Limb (tissue), 2 donors: ENCODE data around the gene OR4N5.
"Not testable (repeated sequence)": the region's sequence is repeated elsewhere in the genome, so short reads cannot be mapped to it uniquely, and the experiment has no call there.

Experiments used
- DNase-seq, 2 donors: peaks; one replicate each; pipeline ENCODE4 v3.0.0-alpha.2; 2016; ENCODE audit errors: extremely low spot score in 2 of 2

OR4N5 gene, protein sequence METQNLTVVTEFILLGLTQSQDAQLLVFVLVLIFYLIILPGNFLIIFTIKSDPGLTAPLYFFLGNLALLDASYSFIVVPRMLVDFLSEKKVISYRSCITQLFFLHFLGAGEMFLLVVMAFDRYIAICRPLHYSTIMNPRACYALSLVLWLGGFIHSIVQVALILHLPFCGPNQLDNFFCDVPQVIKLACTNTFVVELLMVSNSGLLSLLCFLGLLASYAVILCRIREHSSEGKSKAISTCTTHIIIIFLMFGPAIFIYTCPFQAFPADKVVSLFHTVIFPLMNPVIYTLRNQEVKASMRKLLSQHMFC

GRCh38 chr14:20138520-20138919 is at the start of gene OR4N5:
Gene OR4N5, plus strand, starts transcription at chr14:20138820. Its CDS starts 4,916 bp downstream, at chr14:20143736.
- no peak for DNase-seq

GRCh38 chr14:20092050-20092449 is 46.6 kb upstream of the OR4N5 start:
- no peak for DNase-seq

DNA sequence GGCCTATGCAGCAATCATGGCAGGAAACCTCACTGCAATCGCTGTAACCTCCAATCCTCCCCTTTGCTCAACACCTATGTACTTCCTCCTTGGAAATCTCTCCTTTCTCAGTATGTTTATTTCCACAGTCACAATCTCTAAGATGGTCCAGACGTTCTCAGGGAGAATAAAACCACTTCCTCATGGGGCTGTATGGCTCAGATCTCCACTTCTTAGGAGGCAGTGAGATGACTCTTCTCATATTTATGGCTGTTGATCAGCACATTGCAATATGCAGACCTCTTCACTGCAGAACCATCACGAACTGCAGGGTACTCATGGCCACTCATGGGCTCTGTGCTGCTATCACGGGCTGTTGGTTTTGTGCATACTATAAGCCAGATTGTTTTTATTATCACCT is 45.2 kb upstream of the OR4N5 start:
- no peak for DNase-seq

DNA sequence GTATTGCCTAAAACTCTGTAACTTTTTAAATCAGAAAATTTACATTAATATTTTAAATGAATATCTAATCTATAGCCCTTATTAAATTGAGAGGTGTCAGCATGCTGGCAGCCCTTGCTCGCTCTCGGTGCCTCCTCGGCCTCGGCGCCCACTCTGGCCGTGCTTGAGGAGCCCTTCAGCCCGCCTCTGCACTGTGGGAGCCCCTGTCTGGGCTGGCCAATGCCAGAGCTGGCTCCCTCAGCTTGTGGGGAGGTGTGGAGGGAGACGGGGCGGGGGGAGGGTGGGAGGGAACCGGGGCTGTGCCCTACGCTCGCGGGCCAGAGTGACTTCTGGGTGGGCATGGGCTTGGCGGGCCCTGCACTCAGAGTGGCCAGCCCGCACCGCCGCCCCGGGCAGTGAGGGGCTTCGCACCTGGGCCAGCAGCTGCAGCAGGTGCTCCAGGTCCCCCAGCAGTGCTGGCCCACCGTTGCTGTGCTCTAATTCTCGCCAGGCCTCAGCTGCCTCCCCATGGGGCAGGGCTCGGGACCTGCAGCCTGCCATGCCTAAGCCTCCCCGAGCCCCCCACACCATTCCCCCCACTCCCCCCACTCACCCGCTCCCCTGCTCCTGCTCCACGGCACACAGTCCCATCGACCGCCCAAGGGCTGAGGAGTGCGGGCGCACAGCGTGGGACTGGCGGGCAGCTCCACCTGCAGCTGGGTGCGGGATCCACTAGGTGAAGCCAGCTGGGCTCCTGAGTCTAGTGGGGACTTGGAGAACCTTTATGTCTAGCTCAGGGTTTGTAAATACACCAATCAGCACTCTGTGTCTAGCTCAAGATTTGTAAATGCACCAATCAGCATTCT is 39.5 kb upstream of the OR4N5 start:
- not testable (repeated sequence) for DNase-seq

DNA sequence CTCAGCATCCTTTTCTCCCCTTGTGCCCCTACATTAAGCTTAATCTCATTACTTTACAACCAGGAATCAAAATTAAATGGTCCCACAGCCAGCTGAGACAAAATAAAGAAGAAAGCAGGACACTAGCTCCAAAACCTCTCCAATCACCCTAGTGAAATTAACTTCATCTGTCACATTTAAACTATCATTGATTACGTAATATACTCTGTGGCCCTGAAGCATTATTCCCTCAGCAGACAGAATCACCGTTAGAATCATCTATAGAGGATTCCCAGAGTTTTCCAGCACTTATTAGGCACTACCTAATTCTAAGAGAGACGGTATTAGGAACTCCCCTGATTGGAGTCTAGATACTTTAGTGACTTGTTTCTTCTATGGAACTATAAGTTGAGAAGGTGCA is 28.2 kb upstream of the OR4N5 start, which contains the start of gene OR4K17:
Gene OR4K17, plus strand, starts transcription at position 302 of the 400 bp plus-strand sequence. CDS start 6,761 bp downstream, outside the sequence.
- DNase-seq, result no peak

GRCh38 chr14:20112321-20112720 is 26.3 kb upstream of the OR4N5 start:
- no peak for DNase-seq

- no peak for DNase-seq
These were observed 21.9 kb upstream of the OR4N5 start for GRCh38 chr14:20116748-20117147.

- no peak for DNase-seq
These were observed 19.8 kb upstream of the OR4N5 start for GRCh38 chr14:20118795-20119194.

DNA sequence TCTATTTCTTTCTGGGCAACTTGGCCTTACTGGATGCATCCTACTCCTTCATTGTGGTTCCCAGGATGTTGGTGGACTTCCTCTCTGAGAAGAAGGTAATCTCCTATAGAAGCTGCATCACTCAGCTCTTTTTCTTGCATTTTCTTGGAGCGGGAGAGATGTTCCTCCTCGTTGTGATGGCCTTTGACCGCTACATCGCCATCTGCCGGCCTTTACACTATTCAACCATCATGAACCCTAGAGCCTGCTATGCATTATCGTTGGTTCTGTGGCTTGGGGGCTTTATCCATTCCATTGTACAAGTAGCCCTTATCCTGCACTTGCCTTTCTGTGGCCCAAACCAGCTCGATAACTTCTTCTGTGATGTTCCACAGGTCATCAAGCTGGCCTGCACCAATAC is 5.3 kb downstream of the OR4N5 start:
- DNase-seq, result no peak

DNA sequence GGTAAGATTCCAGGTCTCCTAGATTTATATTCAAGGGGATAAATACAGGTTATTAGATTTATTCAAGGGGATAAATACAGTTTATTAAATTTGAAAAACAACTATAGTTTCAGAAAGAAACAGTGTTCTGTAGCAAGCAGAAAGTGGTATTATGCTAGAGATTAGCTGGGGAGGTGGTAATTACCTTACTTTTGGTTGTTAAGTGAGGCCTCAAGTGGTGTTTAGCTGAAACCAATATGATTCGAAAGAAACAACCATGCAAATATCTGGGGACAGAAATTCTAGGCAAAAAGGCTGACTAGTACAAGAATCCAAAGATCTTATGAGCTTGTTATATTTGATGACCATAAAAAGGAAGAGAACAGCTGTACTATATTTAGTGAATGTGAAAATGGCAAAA is 6.2 kb downstream of the OR4N5 start:
- DNase-seq, result no peak

GRCh38 chr14:20164462-20164861 is 25.8 kb downstream of the OR4N5 start:
- DNase-seq, result no peak

GRCh38 chr14:20167091-20167490 is 28.5 kb downstream of the OR4N5 start:
- no peak for DNase-seq

DNA sequence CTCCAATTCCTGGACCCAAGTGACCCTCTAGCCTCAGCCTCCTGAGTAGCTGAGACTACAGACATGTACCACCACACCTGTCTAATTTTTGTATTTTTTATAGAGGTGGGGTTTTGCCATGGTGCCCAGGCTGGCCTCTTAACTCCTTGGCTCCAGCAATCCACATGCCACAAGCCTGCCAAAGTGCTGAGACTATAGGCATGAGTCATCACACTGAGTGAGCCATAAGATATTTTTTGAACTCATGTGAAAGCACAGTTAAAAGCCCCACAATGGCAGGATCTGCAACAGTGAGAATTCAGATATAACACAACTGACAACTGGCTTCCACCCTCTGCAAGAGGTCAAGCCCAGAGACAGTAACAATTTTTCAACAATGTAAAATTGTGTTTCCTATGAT is 31.2 kb downstream of the OR4N5 start:
- DNase-seq, result not testable (repeated sequence)

DNA sequence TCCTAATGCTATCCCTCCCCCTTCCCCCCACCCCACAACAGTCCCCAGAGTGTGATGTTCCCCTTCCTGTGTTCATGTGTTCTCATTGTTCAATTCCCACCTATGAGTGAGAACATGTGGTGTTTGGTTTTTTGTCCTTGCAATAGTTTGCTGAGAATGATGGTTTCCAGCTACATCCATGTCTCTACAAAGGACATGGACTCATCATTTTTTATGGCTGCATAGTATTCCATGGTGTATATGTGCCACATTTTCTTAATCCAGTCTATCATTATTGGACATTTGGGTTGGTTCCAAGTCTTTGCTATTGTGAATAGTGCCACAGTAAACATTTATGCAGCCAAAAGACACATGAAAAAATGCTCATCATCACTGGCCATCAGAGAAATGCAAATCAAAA is 35.6 kb downstream of the OR4N5 start:
- DNase-seq, result not testable (repeated sequence)

DNA sequence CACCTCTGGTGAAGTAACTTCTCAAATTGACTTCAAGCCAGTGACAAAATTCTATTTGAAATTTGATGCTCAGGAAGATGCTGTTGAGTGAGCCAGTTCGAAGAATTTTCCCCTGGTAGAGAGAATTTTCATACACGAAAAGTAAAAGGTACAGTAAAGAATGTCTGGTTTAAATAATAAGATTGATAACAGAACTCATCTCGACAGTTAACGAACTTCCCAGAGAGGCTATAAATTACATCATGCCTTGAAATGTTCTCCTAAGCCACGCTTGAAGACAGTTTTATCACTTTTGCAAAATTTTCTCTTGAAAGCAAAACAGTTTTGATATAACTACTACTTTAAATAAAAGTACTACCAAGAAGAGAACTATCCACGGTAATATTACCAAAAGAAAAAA is 37.7 kb downstream of the OR4N5 start:
- no peak for DNase-seq

- no peak for DNase-seq
These were observed 38.9 kb downstream of the OR4N5 start for GRCh38 chr14:20177433-20177974.

DNA sequence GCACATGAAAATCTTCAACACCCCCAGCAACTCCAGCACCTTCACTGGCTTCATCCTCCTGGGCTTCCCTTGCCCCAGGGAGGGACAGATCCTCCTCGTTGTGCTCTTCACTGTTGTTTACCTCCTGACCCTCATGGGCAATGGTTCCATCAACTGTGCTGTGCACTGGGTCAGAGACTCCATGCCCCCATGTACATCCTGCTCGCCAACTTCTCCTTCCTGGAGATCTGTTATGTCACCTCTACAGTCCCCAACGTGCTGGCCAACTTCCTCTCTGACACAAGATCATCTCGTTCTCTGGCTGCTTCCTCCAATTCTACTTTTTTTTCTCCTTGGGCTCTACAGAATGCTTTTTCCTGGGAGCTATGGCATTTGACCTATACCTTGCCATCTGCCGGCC is 40.6 kb downstream of the OR4N5 start:
- DNase-seq, result no peak

DNA sequence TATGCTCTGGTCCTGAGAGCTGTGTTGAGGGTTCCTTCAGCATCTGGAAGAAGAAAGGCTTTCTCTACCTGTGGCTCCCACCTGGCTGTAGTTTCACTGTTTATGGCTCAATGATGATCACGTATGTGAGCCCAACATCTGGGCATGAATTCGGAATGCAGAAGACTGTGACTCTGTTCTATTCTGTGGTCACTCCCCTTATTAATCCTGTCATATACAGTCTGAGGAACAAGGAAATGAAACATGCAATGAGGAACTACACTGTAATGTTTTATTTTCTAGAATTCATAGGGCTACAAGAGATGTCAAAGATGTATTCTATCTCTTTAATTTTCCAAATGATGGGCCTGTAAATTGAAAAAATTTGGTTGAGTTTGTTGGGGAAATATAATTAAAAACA is 41.3 kb downstream of the OR4N5 start:
- DNase-seq, result no peak

- no peak for DNase-seq
These were observed 41.9 kb downstream of the OR4N5 start for GRCh38 chr14:20180486-20180885.

- no peak for DNase-seq
These were observed 45.6 kb downstream of the OR4N5 start for GRCh38 chr14:20184181-20184580.

- DNase-seq, result no peak
These were observed 52.0 kb downstream of the OR4N5 start, which contains the start of gene OR11G2 for GRCh38 chr14:20190596-20190995. Gene OR11G2, plus strand, starts transcription at chr14:20190896. Its CDS starts 6,542 bp downstream, at chr14:20197438.

DNA sequence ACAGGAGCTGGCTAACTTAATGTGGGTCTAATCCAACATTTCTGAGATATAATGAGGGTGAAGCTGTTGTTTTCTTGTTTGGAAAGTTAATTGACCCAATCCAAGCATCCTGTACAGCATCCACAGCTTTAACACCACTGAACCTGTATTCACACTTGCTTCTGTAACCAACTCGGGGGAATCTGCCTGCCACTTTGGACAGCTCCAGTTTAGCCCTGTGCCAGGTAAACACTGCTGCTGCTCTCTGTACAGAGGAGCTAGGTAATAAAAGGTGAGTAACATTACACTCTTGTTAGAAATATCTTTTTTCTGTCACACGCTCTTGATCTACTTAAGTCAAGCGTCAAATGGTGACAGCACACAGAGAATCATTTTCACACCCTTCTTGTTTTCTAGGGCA is 52.8 kb downstream of the OR4N5 start:
- no peak for DNase-seq
